Endodermal cell (in vitro differentiated cells): Measurements from ENCODE around the gene INSIG1. TPM values are rescaled to one million over a fixed set of nuclear protein-coding genes. Genes with fewer than 3 reads are reported as not detected.

Source experiments
- DNase-seq: peaks from one replicate; pipeline ENCODE4 v3.0.0-alpha.2; 2017
- H3K27ac ChIP-seq: 2 replicates; pipeline ENCODE4 v1.5.1; 2013; ENCODE audit warnings: mild to moderate bottlenecking, low read depth, low read length, moderate library complexity
- H3K27me3 ChIP-seq: 2 replicates; pipeline ENCODE4 v1.6.1; 2013; ENCODE audit warnings: mild to moderate bottlenecking, low read length, moderate library complexity; ENCODE audit not compliant: insufficient read depth, control insufficient read depth, poor library complexity, severe bottlenecking
- H3K36me3 ChIP-seq: 2 replicates; pipeline ENCODE4 v1.7.0; 2013; ENCODE audit warnings: mild to moderate bottlenecking, low read length, moderate library complexity; ENCODE audit not compliant: control insufficient read depth, insufficient read depth
- H3K4me1 ChIP-seq: one replicate; pipeline ENCODE4 v1.7.0; 2013; ENCODE audit warnings: low read length; ENCODE audit not compliant: control insufficient read depth, insufficient read depth
- H3K4me3 ChIP-seq: 2 replicates; pipeline ENCODE4 v1.5.1; 2013; ENCODE audit warnings: mild to moderate bottlenecking, low read length, moderate library complexity
- H3K9ac ChIP-seq: 2 replicates; pipeline ENCODE4 v1.6.1; 2013; ENCODE audit warnings: mild to moderate bottlenecking, low read length, moderate library complexity; ENCODE audit not compliant: poor library complexity, severe bottlenecking; ENCODE audit errors: extremely low read depth
- H3K9me3 ChIP-seq: 2 replicates; pipeline ENCODE4 v1.6.1; 2013; ENCODE audit warnings: mild to moderate bottlenecking, low read length, moderate library complexity; ENCODE audit not compliant: control insufficient read depth
- H3K27ac Mint-ChIP-seq: 2 replicates; pipeline ENCODE4 v1.8.0; 2020; ENCODE audit warnings: mixed read lengths
- H3K27me3 Mint-ChIP-seq: 2 replicates; pipeline ENCODE4 v1.8.0; 2021; ENCODE audit warnings: mild to moderate bottlenecking, mixed read lengths; ENCODE audit not compliant: insufficient read depth
- H3K36me3 Mint-ChIP-seq: 2 replicates; pipeline ENCODE4 v1.8.0; 2020; ENCODE audit warnings: low read depth, mixed read lengths
- H3K4me1 Mint-ChIP-seq: 2 replicates; pipeline ENCODE4 v1.8.0; 2020; ENCODE audit warnings: mixed read lengths
- H3K4me3 Mint-ChIP-seq: 2 replicates; pipeline ENCODE4 v1.8.0; 2020; ENCODE audit warnings: mild to moderate bottlenecking, moderate library complexity, mixed read lengths
- H3K9me3 Mint-ChIP-seq: 2 replicates; pipeline ENCODE4 v1.8.0; 2020; ENCODE audit warnings: mild to moderate bottlenecking, mixed read lengths
- WGBS, 2 experiments: methylation state at CpG; one replicate each; pipeline versions ENCODE4 v1.1.5 to v1.1.7; 2013; ENCODE audit warnings: missing lambda C conversion rate in 2 of 2, mixed read lengths in 1 of 2; ENCODE audit not compliant: insufficient coverage in 1 of 2, insufficient read length in 1 of 2; 5-methylcytosine and 5-hydroxymethylcytosine counted together
- total RNA-seq, 2 donors: library from RNA; stranded (reverse); fragmentation: NEBNext Ultra II Directional in 1 of 2; extraction: Animal tissue kit (Norgen Biotek cat#: 25700) in 1 of 2; gene quantifications; 2 replicates in 1 of 2; 3 replicates in 1 of 2; pipeline ENCODE4 v1.2.1, GENCODE V29; 2021
- TF ChIP-seq, protein P1 (sequence below): fragments of 200-600 bp; sonication (generic); conservative IDR thresholded peaks from 2 replicates; pipeline ENCODE4 v1.5.0; 2021; ENCODE audit warnings: antibody characterized with exemption, mild to moderate bottlenecking

INSIG1 gene
- total RNA-seq, 2 donors from 2014 or later = 27.2 to 36.9 TPM

DNA sequence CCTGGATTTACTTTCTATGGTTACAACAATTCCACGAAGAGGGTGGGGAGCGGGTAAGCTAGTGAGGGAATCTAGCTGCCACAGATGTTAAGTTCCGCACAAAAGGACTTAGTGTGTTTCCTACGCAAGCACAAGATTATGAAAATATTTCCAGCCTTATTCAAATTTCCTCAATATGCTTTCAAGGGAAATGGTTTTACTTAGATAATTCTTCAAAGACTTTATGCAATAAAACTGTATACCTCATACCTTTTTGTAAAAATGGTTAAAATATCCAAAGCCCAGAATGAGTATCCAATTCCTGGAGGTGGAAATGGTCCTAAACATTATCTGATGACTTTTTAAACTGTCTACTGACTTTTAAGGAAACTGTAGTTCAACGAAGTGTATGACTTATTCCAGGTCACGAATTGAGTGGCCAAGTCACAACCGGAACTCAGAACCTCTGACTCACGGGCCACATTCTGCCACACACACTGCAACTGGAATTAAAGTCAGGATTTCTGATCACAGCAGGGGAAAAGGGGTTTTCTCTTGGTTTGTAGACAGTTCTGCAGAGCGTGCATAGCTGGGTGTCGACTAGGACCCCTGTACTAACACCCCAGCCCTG lies 20.2 kb upstream of the INSIG1 start:
- no peaks in the 10 kb centered on the region for H3K9me3 Mint-ChIP-seq
- H3K27ac Mint-ChIP-seq = no peak overlapping the region
- Histone ChIP-seq H3K36me3 (no peaks in the 10 kb centered on the region), H3K27ac (no peak overlapping the region), H3K9me3 (no peaks in the 10 kb centered on the region), H3K4me1 (no peaks in the 10 kb centered on the region), H3K9ac (no peak overlapping the region), H3K4me3 (no peak overlapping the region), H3K27me3 (no peaks in the 10 kb centered on the region)
- TF ChIP-seq, protein P1, sequence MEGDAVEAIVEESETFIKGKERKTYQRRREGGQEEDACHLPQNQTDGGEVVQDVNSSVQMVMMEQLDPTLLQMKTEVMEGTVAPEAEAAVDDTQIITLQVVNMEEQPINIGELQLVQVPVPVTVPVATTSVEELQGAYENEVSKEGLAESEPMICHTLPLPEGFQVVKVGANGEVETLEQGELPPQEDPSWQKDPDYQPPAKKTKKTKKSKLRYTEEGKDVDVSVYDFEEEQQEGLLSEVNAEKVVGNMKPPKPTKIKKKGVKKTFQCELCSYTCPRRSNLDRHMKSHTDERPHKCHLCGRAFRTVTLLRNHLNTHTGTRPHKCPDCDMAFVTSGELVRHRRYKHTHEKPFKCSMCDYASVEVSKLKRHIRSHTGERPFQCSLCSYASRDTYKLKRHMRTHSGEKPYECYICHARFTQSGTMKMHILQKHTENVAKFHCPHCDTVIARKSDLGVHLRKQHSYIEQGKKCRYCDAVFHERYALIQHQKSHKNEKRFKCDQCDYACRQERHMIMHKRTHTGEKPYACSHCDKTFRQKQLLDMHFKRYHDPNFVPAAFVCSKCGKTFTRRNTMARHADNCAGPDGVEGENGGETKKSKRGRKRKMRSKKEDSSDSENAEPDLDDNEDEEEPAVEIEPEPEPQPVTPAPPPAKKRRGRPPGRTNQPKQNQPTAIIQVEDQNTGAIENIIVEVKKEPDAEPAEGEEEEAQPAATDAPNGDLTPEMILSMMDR = no peak
- 89 to 93% methylated on average over 8 to 10 of the region's 10 CpGs for WGBS, 2 experiments
- peaks cover 3% of the 10 kb centered on the region for H3K4me1 Mint-ChIP-seq
- no peak overlapping the region for H3K4me3 Mint-ChIP-seq
- DNase-seq = no peak
- peaks cover 2% of the 10 kb centered on the region for H3K27me3 Mint-ChIP-seq
- H3K36me3 Mint-ChIP-seq = no peaks in the 10 kb centered on the region

DNA sequence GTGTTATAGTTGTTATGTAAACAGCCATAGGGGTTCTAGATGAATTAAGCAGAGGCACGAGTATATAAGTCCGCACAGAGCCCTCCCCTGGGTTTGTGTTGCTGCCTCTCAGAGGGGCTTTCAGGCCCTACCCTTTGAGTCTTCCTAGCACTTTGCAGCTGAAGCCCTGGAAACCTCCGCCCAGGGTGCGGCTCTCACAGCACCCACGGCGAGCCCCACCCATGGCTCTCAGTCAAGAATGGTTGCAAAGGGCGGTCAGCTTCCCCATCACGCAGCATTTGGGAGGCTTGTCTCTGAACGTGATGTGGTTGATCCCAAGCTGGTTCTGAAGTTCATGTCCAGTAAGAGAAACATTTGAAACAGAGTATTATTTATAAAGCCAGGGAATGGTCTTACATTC lies 18.8 kb upstream of the INSIG1 start:
- Histone ChIP-seq H3K9ac (no peak overlapping the region), H3K27ac (no peak overlapping the region), H3K4me3 (no peak overlapping the region), H3K27me3 (no peaks in the 10 kb centered on the region), H3K4me1 (no peaks in the 10 kb centered on the region), H3K9me3 (no peaks in the 10 kb centered on the region), H3K36me3 (no peaks in the 10 kb centered on the region)
- Mint-ChIP-seq H3K27me3 (peaks cover 2% of the 10 kb centered on the region), H3K9me3 (no peaks in the 10 kb centered on the region), H3K27ac (no peak overlapping the region), H3K4me1 (peaks cover 3% of the 10 kb centered on the region), H3K4me3 (no peak overlapping the region), H3K36me3 (no peaks in the 10 kb centered on the region)
- TF ChIP-seq, protein P1 = no peak
- no peak for DNase-seq
- WGBS, 2 experiments = 92 to 99% methylated on average over 7 to 9 of the region's 9 CpGs

DNA sequence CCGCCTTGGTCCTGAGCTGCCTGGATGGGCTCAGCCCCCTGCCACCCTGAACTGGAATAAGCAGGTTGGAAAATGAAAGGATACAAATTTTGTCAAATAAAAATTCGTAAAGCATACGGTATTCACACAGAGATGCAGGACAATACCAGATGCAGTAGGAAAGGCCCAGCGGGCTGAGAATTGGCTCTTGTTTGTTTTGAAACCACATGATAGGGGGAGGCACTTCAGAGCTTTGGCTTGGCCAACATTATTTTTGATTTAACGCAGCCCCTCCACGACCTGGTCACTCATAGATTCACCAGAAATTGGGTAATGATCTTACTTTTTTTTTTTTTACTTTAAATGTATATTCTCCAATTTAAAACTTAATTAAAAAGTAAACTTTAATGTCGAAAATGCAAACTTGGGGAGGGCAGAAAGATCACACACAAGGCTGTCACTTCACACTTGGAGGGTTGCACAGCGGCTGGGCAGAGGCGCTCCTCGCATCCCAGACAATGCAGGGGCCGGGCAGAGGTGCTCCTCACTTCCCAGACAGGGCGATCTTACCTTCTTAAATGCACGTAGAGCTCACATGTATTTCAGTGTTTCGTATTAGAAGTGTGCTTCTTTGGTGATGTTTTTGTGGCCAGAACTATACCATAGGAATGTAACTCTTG lies 17.8 kb upstream of the INSIG1 start:
- no peak overlapping the region for H3K9ac ChIP-seq
- H3K4me3 ChIP-seq = no peak overlapping the region
- no peaks in the 10 kb centered on the region for H3K36me3 Mint-ChIP-seq
- no peak overlapping the region for H3K27ac Mint-ChIP-seq
- no peaks in the 10 kb centered on the region for H3K9me3 Mint-ChIP-seq
- no peak for DNase-seq
- H3K27me3 ChIP-seq = no peaks in the 10 kb centered on the region
- H3K4me1 Mint-ChIP-seq = peaks cover 3% of the 10 kb centered on the region
- no peak overlapping the region for H3K4me3 Mint-ChIP-seq
- no peak overlapping the region for H3K27ac ChIP-seq
- 91 to 97% methylated on average over 10 to 14 of the region's 14 CpGs for WGBS, 2 experiments
- H3K9me3 ChIP-seq = no peaks in the 10 kb centered on the region
- TF ChIP-seq, protein P1 = no peak
- peaks cover 2% of the 10 kb centered on the region for H3K27me3 Mint-ChIP-seq
- H3K4me1 ChIP-seq = no peaks in the 10 kb centered on the region
- H3K36me3 ChIP-seq = no peaks in the 10 kb centered on the region
